Fibroblast of lung (primary cell): ENCODE measurements around the gene FAM81B.

Source experiments
- EZH2 ChIP-seq: IDR thresholded peaks from 2 replicates; pipeline ENCODE4 v1.5.1; 2012; ENCODE audit warnings: low read length, control low read depth, mild to moderate bottlenecking; ENCODE audit errors: missing control alignments
- TF ChIP-seq, protein P1 (sequence below), 2 donors: IDR thresholded peaks in 1 of 2; conservative IDR thresholded peaks in 1 of 2; 1 replicate in 1 of 2; 2 replicates in 1 of 2; pipeline ENCODE4 v1.5.1; 2011 to 2012; ENCODE audit warnings: low read length in 2 of 2, control low read depth in 1 of 2, inconsistent platforms in 1 of 2, low read depth in 1 of 2, mild to moderate bottlenecking in 1 of 2

DNA sequence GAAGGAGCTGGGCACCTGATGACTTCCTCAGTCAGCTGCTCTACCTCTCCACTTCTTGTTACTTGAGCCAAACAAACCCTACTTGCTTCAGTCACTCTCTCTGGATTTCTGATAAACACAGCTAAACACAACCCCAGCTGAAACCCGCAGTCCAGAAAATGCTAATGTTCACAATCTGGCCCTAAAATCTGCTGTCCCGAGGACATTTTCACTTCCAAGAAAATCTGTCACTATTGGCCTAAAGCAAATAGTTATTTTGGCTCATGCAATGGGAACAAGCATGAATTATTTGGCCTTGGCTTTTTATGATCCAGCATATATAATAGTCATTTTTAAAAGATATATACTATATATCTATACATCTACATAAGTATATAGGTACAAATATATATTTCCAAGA, 19.1 kb downstream of the FAM81B start:
- TF ChIP-seq, protein P1, sequence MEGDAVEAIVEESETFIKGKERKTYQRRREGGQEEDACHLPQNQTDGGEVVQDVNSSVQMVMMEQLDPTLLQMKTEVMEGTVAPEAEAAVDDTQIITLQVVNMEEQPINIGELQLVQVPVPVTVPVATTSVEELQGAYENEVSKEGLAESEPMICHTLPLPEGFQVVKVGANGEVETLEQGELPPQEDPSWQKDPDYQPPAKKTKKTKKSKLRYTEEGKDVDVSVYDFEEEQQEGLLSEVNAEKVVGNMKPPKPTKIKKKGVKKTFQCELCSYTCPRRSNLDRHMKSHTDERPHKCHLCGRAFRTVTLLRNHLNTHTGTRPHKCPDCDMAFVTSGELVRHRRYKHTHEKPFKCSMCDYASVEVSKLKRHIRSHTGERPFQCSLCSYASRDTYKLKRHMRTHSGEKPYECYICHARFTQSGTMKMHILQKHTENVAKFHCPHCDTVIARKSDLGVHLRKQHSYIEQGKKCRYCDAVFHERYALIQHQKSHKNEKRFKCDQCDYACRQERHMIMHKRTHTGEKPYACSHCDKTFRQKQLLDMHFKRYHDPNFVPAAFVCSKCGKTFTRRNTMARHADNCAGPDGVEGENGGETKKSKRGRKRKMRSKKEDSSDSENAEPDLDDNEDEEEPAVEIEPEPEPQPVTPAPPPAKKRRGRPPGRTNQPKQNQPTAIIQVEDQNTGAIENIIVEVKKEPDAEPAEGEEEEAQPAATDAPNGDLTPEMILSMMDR (conservative IDR thresholded peaks at IDR 0.05 in 1 of 2, IDR thresholded peaks at IDR 0.05 in 1 of 2; ENCODE audit: low read depth in 1 of 2, low read length in 2 of 2), result no peak
- TF ChIP-seq EZH2, result no peak
